ENCODE results near the gene FSIP1. TPM values are rescaled to one million over a fixed set of nuclear protein-coding genes. Genes with fewer than 3 reads are reported as not detected.

FSIP1 gene
- total RNA-seq, 6 donors from 2014 or later = 0.26 to 3.2 (median 0.79) TPM; not detected in 2

DNA sequence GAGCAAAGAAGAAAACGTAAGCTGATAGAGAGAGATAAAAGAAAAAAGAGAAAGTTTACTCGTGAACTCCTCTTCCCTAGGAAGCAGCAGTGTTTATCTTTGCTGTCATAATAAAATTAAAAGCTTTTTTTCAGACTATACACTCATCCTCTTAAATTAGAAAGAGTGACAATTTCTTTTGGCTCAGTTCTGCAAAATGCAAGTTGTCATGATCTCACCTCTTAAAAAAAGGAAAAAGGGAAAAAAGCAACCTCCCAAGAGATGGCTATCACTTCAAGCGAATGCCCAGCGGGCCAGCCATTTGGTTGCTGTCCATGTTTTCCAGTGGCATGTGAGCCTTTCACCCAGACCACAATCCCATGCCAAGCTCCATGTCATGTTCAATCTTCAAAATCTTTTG lies 208.8 kb downstream of the FSIP1 start:
- TF ChIP-seq, protein P1, sequence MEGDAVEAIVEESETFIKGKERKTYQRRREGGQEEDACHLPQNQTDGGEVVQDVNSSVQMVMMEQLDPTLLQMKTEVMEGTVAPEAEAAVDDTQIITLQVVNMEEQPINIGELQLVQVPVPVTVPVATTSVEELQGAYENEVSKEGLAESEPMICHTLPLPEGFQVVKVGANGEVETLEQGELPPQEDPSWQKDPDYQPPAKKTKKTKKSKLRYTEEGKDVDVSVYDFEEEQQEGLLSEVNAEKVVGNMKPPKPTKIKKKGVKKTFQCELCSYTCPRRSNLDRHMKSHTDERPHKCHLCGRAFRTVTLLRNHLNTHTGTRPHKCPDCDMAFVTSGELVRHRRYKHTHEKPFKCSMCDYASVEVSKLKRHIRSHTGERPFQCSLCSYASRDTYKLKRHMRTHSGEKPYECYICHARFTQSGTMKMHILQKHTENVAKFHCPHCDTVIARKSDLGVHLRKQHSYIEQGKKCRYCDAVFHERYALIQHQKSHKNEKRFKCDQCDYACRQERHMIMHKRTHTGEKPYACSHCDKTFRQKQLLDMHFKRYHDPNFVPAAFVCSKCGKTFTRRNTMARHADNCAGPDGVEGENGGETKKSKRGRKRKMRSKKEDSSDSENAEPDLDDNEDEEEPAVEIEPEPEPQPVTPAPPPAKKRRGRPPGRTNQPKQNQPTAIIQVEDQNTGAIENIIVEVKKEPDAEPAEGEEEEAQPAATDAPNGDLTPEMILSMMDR (IDR thresholded peaks at IDR 0.05) = no peak
- TF ChIP-seq EP300 (IDR thresholded peaks at IDR 0.05) (no peak), POLR2A (IDR thresholded peaks at IDR 0.05) (no peak), POLR2AphosphoS5 (IDR thresholded peaks at IDR 0.05) (no peak)
- 50 to 53% methylated on average over 4 of the region's 4 CpGs for WGBS, 2 donors
- peak in 1 of 2 donors; percentile 81 for ATAC-seq (ENCODE audit: low FRiP score in 2 of 2)

DNA sequence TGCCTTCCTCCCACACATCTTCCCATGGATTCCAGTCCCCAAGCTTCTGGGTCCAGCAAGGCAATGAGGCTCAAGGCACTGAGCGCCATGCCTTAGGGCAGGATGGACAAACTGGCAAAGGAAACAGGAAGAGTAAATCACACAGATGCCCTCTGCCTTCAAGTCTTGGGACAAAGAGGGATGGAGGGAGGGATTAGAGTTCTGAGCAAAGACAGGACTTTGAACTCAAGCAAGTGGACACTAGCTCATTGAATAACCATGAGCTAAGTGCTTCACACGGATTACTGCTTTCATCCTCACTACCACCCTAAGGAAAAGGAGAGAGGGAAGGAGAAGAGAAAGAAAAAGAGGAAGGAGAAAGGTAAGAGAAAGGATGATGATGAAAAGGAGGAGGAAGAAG lies 209.4 kb downstream of the FSIP1 start:
- DNase-seq (no peak), ATAC-seq (ENCODE audit: low FRiP score in 2 of 2) (no peak)
- H3K27ac ChIP-seq = no peak overlapping the region
- H3K9me3 ChIP-seq = no peaks in the 10 kb centered on the region
- TF ChIP-seq, protein P1 (IDR thresholded peaks at IDR 0.05) = no peak
- TF ChIP-seq EP300 (IDR thresholded peaks at IDR 0.05) (no peak), POLR2A (IDR thresholded peaks at IDR 0.05) (no peak), POLR2AphosphoS5 (IDR thresholded peaks at IDR 0.05) (no peak)
- no peaks in the 10 kb centered on the region for H3K36me3 ChIP-seq
- H3K27me3 ChIP-seq = no peaks in the 10 kb centered on the region
- H3K4me3 ChIP-seq = no peak overlapping the region
- WGBS, 2 donors = 92% methylated on average over 2 of the region's 2 CpGs
- H3K4me1 ChIP-seq = peaks cover 0 to 5% (median 0%) of the 10 kb centered on the region in 4 donors

More for the DNA sequence above, 208.8 kb downstream of the FSIP1 start:
- Histone ChIP-seq H3K36me3 (no peaks in the 10 kb centered on the region), H3K27ac (no peak overlapping the region), H3K9me3 (no peaks in the 10 kb centered on the region), H3K4me3 (no peak overlapping the region), H3K4me1 (peaks cover 0 to 5% (median under 1%) of the 10 kb centered on the region in 4 donors), H3K27me3 (no peaks in the 10 kb centered on the region)
- no peak for DNase-seq

DNA sequence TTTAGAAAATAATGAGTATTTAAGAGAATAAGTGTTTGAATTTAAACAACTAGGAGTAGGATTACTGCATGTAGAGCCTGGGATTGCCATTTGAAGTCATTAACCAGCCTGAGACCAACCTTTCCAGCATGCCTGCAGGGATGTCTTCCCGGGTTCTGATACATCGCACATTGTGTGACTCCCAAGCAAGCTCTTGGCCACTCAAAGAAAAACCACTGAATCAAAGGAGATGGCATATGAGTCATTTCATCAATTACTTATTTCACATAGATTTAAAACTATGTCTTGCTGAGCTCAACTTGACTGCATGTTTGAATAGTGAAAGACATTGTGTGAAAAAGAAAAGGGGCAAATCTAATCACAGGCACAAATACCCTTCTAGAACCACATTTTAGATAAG lies 216.8 kb downstream of the FSIP1 start:
- Histone ChIP-seq H3K27me3 (no peaks in the 10 kb centered on the region), H3K27ac (no peak overlapping the region), H3K36me3 (no peaks in the 10 kb centered on the region), H3K4me3 (no peak overlapping the region), H3K9me3 (no peaks in the 10 kb centered on the region), H3K4me1 (no peaks in the 10 kb centered on the region)
- ATAC-seq (ENCODE audit: low FRiP score in 2 of 2) = no peak
- TF ChIP-seq, protein P1 (IDR thresholded peaks at IDR 0.05) = no peak
- TF ChIP-seq EP300 (IDR thresholded peaks at IDR 0.05) (no peak), POLR2A (IDR thresholded peaks at IDR 0.05) (no peak), POLR2AphosphoS5 (IDR thresholded peaks at IDR 0.05) (no peak)
- 91 to 100% methylated on average over 2 of the region's 2 CpGs for WGBS, 2 donors
- DNase-seq = no peak

DNA sequence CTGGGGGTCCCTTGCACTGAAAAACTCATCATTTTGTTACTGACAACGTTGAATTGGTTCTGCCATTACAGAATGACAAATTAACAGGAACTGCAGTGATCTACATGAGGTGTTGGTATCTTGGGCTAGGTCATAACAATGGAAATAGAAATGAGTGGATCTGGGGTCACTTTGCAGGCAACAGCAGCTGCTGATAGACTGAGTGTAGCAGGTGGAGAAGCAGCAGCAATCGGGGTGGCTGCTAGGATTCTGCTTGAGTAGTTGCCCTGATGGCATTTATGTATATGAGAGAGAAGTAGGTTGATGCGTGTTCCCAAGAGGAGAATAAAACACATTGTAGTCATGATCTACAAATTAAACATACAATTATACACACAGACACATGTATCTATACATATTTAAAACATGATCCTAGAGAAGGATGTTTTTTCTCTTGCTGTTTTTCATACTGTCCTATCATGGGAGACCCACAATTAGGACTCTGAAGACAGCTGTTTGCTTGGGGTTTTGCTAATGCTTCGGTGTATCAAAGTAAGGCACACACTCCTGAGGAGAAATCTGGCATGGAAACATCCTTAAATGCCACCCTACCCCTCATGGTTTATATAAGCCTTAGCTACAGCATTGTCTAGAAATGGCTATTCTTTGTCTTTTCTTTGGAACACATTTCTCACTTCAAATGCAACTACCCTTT lies 217.5 kb downstream of the FSIP1 start:
- Histone ChIP-seq H3K9me3 (no peaks in the 10 kb centered on the region), H3K4me1 (no peaks in the 10 kb centered on the region), H3K27ac (no peak overlapping the region), H3K27me3 (no peaks in the 10 kb centered on the region), H3K4me3 (no peak overlapping the region), H3K36me3 (no peaks in the 10 kb centered on the region)
- TF ChIP-seq, protein P1 (IDR thresholded peaks at IDR 0.05) = no peak
- TF ChIP-seq EP300 (IDR thresholded peaks at IDR 0.05) (no peak), POLR2AphosphoS5 (IDR thresholded peaks at IDR 0.05) (no peak), POLR2A (IDR thresholded peaks at IDR 0.05) (no peak)
- WGBS, 2 donors = 85 to 88% methylated on average over 4 of the region's 4 CpGs
- ATAC-seq (ENCODE audit: low FRiP score in 2 of 2) (no peak), DNase-seq (no peak)

DNA sequence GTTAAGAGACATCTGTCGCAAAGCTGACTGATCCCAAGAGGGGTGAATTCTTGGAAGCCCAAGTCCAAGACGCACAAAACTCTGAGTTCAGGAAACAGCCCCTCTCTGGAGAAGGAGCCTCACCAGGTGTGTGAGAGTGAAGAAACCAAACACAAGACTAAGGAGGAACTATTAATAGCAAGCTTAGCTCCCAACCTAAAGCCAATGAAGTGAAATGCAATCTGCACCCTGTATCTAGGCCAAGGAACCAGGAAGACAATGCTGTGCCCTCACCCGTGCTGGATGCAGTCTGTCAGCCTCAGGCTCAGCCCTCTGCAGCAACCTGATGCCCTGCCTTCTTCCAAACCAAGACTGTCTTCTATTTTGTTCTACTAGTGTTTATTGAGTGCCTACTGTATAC lies 224.2 kb downstream of the FSIP1 start:
- no peak overlapping the region for H3K27ac ChIP-seq
- DNase-seq = no peak
- H3K27me3 ChIP-seq = no peaks in the 10 kb centered on the region
- ATAC-seq (ENCODE audit: low FRiP score in 2 of 2) = no peak
- H3K4me3 ChIP-seq = no peak overlapping the region
- no peaks in the 10 kb centered on the region for H3K9me3 ChIP-seq
- 81 to 87% methylated on average over 3 of the region's 3 CpGs for WGBS, 2 donors
- H3K4me1 ChIP-seq = no peaks in the 10 kb centered on the region
- TF ChIP-seq POLR2A (IDR thresholded peaks at IDR 0.05) (no peak), POLR2AphosphoS5 (IDR thresholded peaks at IDR 0.05) (no peak), EP300 (IDR thresholded peaks at IDR 0.05) (no peak)
- TF ChIP-seq, protein P1 (IDR thresholded peaks at IDR 0.05) = no peak
- no peaks in the 10 kb centered on the region for H3K36me3 ChIP-seq

All from upper lobe of left lung (tissue), 6 donors.